Hematopoietic multipotent progenitor cell treated with erythropoietin and hydrocortisone succinate and interleukin-3 and kit ligand, for 8 days (in vitro differentiated cells): ENCODE results near the gene ILK.

ENCODE experiments used
- DNase-seq: peaks from one replicate; pipeline ENCODE4 v3.0.0-alpha.2; 2015

The ILK gene

DNA sequence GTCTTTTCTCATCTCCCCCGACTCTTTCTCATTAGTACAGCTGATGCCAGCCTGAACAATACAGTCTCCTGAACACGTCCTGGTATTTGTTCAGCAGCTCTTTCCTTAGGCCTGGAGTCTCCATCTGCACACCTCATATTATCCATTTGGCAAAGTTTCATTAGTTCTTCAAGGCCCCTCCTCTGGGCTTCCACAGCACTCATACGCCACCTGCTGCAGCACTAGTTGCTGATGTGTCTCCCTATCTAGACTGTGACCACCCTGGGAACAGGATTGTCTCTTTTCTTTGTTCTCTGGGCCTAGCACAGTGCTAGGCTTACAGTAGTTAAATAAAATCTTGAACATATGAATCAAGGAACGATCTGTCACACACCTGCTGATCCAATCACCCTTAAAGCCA, 34.9 kb downstream of the ILK start:
- DNase-seq = peak; percentile 21

- no peak for DNase-seq
Measured at GRCh38 chr11:6640036-6640984, 36.7 kb downstream of the ILK start.

GRCh38 chr11:6640985-6641701, 37.6 kb downstream of the ILK start:
- no peak for DNase-seq

DNA sequence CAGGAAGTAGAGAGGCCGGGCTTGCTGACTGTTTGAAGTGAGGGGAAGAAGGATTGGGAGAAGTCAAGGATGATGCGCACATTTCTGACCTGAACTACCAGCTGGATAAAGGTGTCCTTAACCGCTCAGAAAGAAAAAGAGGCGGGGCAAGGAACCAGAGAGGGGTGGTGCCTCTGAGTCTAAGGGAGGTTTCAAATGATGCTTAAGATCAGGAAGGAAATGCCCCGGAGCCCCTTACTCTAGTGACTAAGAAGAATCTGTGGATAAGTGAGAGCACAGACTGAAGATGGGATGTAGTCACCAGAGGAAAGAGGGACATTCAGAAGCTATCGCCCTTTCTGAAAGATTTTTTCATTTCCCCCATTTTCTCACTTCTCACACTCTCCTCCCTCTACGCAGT, 39.4 kb downstream of the ILK start:
- no peak for DNase-seq

DNA sequence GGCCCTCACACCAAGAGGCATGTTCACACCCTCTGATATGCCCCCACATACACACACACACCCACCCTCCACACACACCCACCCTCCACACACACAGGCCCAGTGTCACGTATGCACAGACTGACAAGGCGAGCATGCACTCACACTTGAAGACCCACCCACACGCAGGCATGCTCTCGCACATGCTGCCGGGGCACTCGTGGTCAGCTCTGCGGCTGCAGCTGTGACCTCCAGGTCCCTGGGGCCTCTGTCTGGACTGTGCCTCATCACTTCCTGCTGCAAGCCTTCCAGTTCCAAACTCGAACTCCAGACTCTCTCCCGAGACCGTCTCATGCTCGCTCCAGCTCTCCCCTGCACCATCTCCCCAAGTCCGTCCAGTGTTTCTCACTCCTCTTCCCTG, 42.5 kb downstream of the ILK start:
- DNase-seq = no peak

DNA sequence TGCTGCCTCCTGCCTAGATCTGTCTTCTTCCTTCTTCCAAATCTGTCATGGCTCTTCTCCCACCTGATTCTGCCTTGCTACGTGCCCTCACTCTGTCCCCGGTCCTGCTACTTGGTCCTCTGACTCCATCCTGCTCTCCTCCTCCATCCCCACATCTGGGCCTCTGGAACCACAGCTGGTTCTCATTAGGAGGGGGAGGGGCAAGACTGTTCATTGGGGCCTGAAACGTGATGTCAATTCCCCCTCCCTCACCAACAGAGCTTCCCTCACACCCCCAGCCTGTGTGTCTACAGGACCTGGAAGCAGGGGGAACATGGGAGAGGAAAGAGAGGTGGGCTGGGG, 43.0 kb downstream of the ILK start:
- no peak for DNase-seq

DNA sequence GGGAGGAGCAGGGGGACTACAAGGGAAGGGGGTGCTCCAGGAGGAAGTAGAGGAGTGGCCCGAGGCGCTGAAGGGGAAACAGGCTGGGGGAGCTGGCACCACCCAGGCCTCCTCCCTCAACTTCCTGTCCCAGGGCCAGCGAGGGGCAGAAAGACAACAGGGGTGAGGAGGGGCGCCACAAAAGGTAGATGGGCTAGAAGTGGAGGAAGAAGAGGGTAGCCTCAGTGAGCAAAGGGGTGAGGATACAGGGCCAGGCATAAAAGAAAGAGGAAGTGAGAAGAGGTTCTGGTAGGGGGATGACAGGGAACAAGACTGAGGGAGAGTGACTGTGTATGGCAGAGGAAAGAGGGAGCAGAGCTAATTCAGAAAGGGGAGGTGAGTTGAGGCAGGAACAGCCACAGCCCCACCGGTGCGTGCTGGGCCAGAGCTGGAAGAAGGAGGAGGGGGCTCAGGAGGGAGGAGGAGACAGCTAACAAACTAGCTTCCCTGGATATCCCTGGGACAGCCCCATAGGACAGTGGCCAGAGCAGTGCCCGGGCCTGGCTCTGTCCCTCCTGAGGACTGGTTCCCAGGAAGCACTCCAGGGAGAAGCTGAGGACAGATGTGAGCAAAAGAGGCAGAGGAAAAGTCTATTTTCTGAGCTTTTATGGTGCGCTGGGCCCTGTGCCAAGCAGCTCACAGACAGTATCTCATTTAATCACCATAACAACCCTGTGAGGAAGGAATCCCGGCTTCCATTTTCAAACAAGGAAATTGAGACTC, 43.5 kb downstream of the ILK start:
- no peak for DNase-seq

GRCh38 chr11:6647836-6648235, 44.3 kb downstream of the ILK start:
- DNase-seq = no peak

- no peak for DNase-seq
Measured at GRCh38 chr11:6648501-6648900, 44.9 kb downstream of the ILK start.

- no peak for DNase-seq
Measured at GRCh38 chr11:6650104-6650503, 46.5 kb downstream of the ILK start.

GRCh38 chr11:6650980-6651379, 47.4 kb downstream of the ILK start:
- no peak for DNase-seq

GRCh38 chr11:6652182-6652581, 48.6 kb downstream of the ILK start:
- DNase-seq = no peak

DNA sequence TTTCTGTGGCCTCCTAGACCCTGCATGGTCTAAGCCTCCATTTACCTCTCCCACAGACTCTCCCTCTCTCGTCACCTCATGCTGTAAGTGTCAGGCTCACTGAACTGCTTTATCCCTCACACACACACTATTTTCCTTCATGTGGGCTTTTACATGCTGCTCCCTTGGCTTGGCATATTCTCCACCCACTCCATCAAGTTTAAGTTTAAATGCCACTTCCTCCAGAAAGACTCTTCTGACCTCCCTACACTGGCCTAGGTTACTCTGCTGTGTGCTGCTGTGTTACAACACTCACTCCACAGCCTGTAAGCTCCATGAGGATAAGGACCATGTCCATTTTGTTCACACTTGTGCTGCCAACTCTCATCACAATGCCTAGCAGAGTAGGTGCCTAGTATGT, 49.5 kb downstream of the ILK start:
- DNase-seq = no peak

- DNase-seq = no peak
Measured at GRCh38 chr11:6653656-6654055, 50.1 kb downstream of the ILK start.

- DNase-seq = no peak
Measured at GRCh38 chr11:6654281-6655019, 50.9 kb downstream of the ILK start.

DNA sequence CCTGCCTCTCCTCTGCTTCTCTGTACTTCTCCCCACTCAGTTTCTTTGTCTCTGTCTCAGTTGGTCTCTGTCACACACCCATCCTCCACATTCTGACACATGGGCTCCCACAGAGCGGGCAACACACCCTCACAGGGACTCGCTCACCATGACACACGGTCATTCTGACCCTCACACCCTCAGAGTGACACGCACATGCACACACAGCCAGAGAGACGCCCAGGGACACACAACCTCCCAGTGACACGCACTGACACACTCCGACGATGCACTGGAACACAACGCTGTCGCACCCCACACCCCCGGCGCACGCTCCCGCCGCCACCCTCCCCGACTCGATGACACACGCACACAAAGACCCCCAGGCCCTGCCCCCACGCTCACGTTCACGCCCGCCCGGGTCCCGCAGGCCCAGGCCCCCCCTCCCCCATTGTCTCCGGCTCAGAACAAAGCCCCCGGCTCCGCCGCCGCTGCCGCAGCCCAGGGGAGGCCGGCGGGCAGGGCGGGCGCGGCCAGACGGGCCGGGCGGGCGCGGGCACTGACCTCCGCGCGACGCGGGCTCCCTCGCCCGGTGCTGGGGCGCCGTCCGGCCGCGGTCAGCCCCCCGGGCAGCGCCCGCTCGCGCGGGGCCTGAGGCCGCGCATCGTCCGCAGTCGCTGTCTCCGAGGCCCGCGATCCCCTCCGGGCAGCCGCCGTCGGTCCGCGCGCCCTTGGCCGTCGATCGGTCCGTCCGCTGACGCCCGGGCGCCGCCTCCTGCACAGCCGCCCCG, 51.6 kb downstream of the ILK start:
- DNase-seq = no peak

DNA sequence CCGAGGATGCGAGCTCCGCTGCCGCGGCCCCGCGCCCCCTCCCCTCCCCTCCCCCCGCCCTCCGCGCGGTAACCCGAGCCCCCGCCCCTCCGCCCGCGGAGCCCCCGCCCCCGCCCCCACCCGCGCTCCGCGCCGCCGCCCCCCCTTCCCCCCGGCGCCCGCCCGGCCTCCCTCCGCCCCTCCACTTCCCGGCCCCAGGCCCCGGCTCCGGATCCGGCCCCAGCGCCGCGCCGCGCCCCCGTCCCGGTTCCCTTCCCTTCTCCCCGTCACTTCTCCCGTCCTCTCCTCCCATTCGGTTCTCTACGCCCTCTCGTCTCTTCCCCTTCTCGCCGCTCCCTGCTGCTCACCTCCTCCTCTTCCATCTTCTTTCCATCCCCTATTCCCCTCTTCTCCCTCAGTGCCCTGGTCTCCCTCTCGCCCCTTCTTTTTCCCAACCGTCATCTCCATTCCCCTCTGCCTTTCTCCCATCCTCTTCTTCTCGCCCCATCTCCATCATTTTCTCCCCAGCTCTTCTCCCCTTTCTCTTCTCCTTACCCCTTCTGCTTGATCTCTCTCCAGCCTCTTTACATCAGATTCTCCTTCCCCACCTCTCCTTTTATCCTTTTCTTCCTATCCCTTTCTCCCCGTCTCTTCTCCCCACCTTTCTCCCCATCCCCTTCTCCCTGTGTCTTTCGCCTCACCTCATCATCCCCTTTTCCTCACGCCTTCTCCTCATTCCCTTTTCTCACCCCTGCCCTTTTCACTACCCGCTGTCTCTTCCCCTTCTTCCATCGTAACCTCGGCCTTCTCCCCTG, 52.4 kb downstream of the ILK start, which contains the start of gene DCHS1:
TSS of gene DCHS1 (minus strand) at position 20 of the 794 bp plus-strand sequence. CDS start 14,196 bp downstream, outside the sequence.
- no peak for DNase-seq

- DNase-seq = no peak
Measured at GRCh38 chr11:6656584-6656915, 53.0 kb downstream of the ILK start.

GRCh38 chr11:6656936-6657335, 53.4 kb downstream of the ILK start:
- DNase-seq = no peak

DNA sequence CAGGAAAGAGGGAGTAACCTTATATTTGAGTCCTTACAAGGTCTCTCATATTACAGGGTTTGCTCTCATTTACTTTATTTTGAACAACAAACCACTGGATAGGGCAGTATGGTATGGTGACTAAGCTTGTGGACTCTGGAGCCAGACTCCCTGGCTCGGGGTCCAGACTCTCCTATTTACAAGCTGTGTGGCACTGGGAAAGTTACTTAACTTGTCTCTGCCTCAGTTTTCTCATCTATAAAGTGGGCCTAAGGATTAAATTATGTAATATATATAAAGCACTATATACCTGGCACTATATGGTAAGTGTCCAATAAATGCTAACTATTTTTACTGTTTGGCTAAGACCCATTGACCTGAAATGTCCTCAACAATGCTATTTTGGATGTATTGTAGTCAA, 53.8 kb downstream of the ILK start:
- no peak for DNase-seq

- DNase-seq = no peak
Measured at GRCh38 chr11:6658647-6659046, 55.1 kb downstream of the ILK start.
